ENCODE results near the gene GNPTG. TPM values are rescaled to one million over a fixed set of nuclear protein-coding genes. Genes with fewer than 3 reads are reported as not detected.

Gene GNPTG
- total RNA-seq, 1 experiment from 2014 or later = 29.4 TPM

GRCh38 chr16:1375298-1375640, 23.5 kb downstream of the GNPTG start:
- Histone ChIP-seq H2BK12ac (ENCODE audit: insufficient read length, low read depth, low read length) (no peak overlapping the region), H2BK120ac (ENCODE audit: low read depth, low read length, poor library complexity, severe bottlenecking) (no peak overlapping the region), H4K20me1 (ENCODE audit: control insufficient read depth, insufficient read depth, insufficient read length) (no peaks in the 10 kb centered on the region), H3K27me3 (ENCODE audit: insufficient read depth, low read length) (no peaks in the 10 kb centered on the region), H3K79me2 (ENCODE audit: insufficient read depth, low read length) (peaks cover 3% of the 10 kb centered on the region; the same call in 1 of the 2 replicates), H2AK5ac (ENCODE audit: insufficient read length, low read length) (no peak overlapping the region), H3K14ac (ENCODE audit: insufficient read depth, low read length) (no peak overlapping the region), H2BK5ac (ENCODE audit: insufficient read length, low read length) (no peak overlapping the region), H3K27ac (ENCODE audit: insufficient read length, low read depth, low read length) (no peak overlapping the region), H4K8ac (replicated peaks; ENCODE audit: insufficient read length, low read depth, low read length) (no peak overlapping the region), H3K18ac (ENCODE audit: insufficient read length, low read depth, low read length) (no peak overlapping the region), H2AFZ (ENCODE audit: low read length) (no peak overlapping the region), H2BK20ac (ENCODE audit: low read depth, low read length, poor library complexity, severe bottlenecking) (no peak overlapping the region), H3K79me1 (ENCODE audit: insufficient read depth, low read depth, low read length, poor library complexity, severe bottlenecking) (peaks cover 5% of the 10 kb centered on the region), H4K91ac (ENCODE audit: insufficient read length, low read depth, low read length) (no peak overlapping the region), H3K4me2 (ENCODE audit: insufficient read depth, insufficient read length, low read length) (no peak overlapping the region), H3K4ac (ENCODE audit: low read depth, low read length) (no peak overlapping the region), H3K23ac (ENCODE audit: insufficient read length, low read depth, low read length) (no peak overlapping the region), H2BK15ac (ENCODE audit: low read depth, low read length) (no peak overlapping the region), H3K23me2 (ENCODE audit: insufficient read length, low read depth, low read length, poor library complexity, severe bottlenecking) (peaks cover 20% of the 10 kb centered on the region), H3K4me1 (ENCODE audit: insufficient read depth, low read length) (no peaks in the 10 kb centered on the region), H3K56ac (ENCODE audit: insufficient read length, low read depth, low read length) (no peak overlapping the region), H3T11ph (ENCODE audit: low read length) (no peak overlapping the region), H3K9ac (ENCODE audit: extremely low read depth, insufficient read length, low read length) (no peak overlapping the region), H3K9me3 (ENCODE audit: control insufficient read depth, low read depth, low read length) (no peaks in the 10 kb centered on the region), H4K5ac (ENCODE audit: insufficient read length, low read depth, low read length) (no peak overlapping the region)
- no peak overlapping the region for H3K27ac Mint-ChIP-seq
- H3K9me3 Mint-ChIP-seq = no peaks in the 10 kb centered on the region; a peak in 1 of 5 replicates
- no peaks in the 10 kb centered on the region; the same call in 1 of the 2 replicates for H3K27me3 Mint-ChIP-seq (ENCODE audit: low read depth)
- WGBS (ENCODE audit: extremely low coverage, insufficient read length, low lambda C conversion rate) = no CpG with 5 or more reads among the region's 24 CpGs
- no peak overlapping the region for H3K4me3 Mint-ChIP-seq
- H3K36me3 Mint-ChIP-seq (ENCODE audit: insufficient read depth in 1 of 3, low read depth in 3 of 3) = peaks cover 3 to 10% (median 6%) of the 10 kb centered on the region in 3 experiments; a peak in 5 of 7 replicates
- no peak for DNase-seq
- peaks cover 17 to 18% of the 10 kb centered on the region in 2 experiments for H3K4me1 Mint-ChIP-seq
- TF ChIP-seq CTCF (conservative IDR thresholded peaks at IDR 0.05) = no peak
